HEK293 (cell line): ENCODE data around the gene SYN1.

Experiments
- KLF8 ChIP-seq: fragments of 450-650 bp; formaldehyde crosslinking; IDR thresholded peaks from 2 replicates; pipeline ENCODE4 v1.5.1; 2016; ENCODE audit warnings: missing biosample characterization, missing genetic modification characterization
- YY1 ChIP-seq: fragments of 450-650 bp; formaldehyde crosslinking; IDR thresholded peaks from 2 replicates; pipeline ENCODE4 v1.5.1; 2018; ENCODE audit warnings: missing biosample characterization, missing genetic modification characterization
- ZNF10 ChIP-seq: fragments of 450-650 bp; formaldehyde crosslinking; IDR thresholded peaks from 2 replicates; pipeline ENCODE4 v1.5.1; 2017; ENCODE audit warnings: missing biosample characterization, missing genetic modification characterization
- ZNF404 ChIP-seq: fragments of 450-650 bp; formaldehyde crosslinking; IDR thresholded peaks from 2 replicates; pipeline ENCODE4 v1.5.1; 2017; ENCODE audit warnings: missing biosample characterization, missing genetic modification characterization
- ZNF501 ChIP-seq: fragments of 450-650 bp; formaldehyde crosslinking; IDR thresholded peaks from 2 replicates; pipeline ENCODE4 v1.5.1; 2016; ENCODE audit warnings: missing biosample characterization, missing genetic modification characterization
- ZNF76 ChIP-seq: fragments of 450-650 bp; formaldehyde crosslinking; IDR thresholded peaks from 2 replicates; pipeline ENCODE4; 2016; ENCODE audit warnings: low read depth, missing biosample characterization, missing genetic modification characterization, borderline replicate concordance
- ZSCAN16 ChIP-seq: fragments of 450-650 bp; formaldehyde crosslinking; IDR thresholded peaks from 2 replicates; pipeline ENCODE4 v1.5.1; 2016; ENCODE audit warnings: missing biosample characterization, missing genetic modification characterization
- ZXDB ChIP-seq: fragments of 450-650 bp; formaldehyde crosslinking; IDR thresholded peaks from 2 replicates; pipeline ENCODE4 v1.5.1; 2016; ENCODE audit warnings: missing biosample characterization, missing genetic modification characterization
- TF ChIP-seq, protein P1 (sequence below): fragments of 450-650 bp; formaldehyde crosslinking; optimal IDR thresholded peaks from 2 replicates; pipeline ENCODE3; 2016; ENCODE audit warnings: missing biosample characterization, mild to moderate bottlenecking, missing genetic modification characterization
- TF ChIP-seq, protein P2 (sequence below): fragments of 450-650 bp; formaldehyde crosslinking; IDR thresholded peaks from 2 replicates; pipeline ENCODE4 v1.5.1; 2016; ENCODE audit warnings: missing biosample characterization, missing genetic modification characterization
- TF ChIP-seq, protein P3 (sequence below): sonication (generic); formaldehyde crosslinking; IDR thresholded peaks from 2 replicates; pipeline ENCODE4 v1.8.1; 2022; ENCODE audit warnings: mild to moderate bottlenecking, moderate library complexity, missing genetic modification reagents
- TF ChIP-seq, protein P4 (sequence below): fragments of 450-650 bp; formaldehyde crosslinking; IDR thresholded peaks from 2 replicates; pipeline ENCODE4 v1.5.1; 2016; ENCODE audit warnings: missing biosample characterization, missing genetic modification characterization
- TF ChIP-seq, protein P5 (sequence below): fragments of 450-650 bp; formaldehyde crosslinking; IDR thresholded peaks from 2 replicates; pipeline ENCODE4 v1.5.1; 2016; ENCODE audit warnings: missing biosample characterization, missing genetic modification characterization
- TF ChIP-seq, protein P6 (sequence below): fragments of 450-650 bp; formaldehyde crosslinking; IDR thresholded peaks from 2 replicates; pipeline ENCODE4 v1.5.1; 2016; ENCODE audit warnings: missing biosample characterization, missing genetic modification characterization, borderline replicate concordance
- TF ChIP-seq, protein P7 (sequence below): fragments of 450-650 bp; formaldehyde crosslinking; IDR thresholded peaks from 2 replicates; pipeline ENCODE4 v1.5.1; 2016; ENCODE audit warnings: missing biosample characterization, missing genetic modification characterization
- TF ChIP-seq, protein P8 (sequence below): fragments of 450-650 bp; formaldehyde crosslinking; IDR thresholded peaks from 2 replicates; pipeline ENCODE4 v1.5.1; 2016; ENCODE audit warnings: missing biosample characterization, missing genetic modification characterization

SYN1 gene

DNA sequence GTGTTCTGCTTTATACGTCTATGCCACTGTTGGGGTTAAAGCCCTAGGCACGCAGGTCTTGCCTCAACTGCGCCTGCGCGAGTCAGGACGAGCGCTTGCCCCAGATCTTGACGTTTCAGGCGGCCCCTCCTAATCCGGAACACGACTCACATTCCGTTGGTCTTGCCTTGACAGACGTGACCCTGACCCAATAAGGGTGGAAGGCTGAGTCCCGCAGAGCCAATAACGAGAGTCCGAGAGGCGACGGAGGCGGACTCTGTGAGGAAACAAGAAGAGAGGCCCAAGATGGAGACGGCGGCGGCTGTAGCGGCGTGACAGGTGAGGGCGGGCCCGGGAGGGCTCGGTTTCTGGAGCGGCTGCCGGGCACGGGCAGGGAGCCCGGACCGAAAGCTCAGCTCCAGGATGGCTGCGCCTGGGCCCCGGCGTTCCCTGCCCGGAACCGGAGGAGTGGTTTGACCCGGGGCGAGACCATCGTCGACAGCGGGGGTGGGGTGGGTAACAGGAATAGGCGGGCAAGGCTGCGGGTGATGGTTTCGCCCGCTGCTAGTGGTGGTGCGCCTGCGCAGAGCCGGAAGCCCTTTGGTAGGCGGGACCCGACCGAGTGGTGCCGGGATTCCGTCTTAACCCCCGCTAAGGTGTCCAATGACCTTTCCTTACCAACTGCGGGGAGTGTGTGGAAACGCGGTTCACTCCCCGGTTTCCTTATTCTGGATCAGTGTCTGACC lies 58.6 kb downstream of the SYN1 start, which contains the start of gene ARAF (continued):
- TF ChIP-seq, protein P1, sequence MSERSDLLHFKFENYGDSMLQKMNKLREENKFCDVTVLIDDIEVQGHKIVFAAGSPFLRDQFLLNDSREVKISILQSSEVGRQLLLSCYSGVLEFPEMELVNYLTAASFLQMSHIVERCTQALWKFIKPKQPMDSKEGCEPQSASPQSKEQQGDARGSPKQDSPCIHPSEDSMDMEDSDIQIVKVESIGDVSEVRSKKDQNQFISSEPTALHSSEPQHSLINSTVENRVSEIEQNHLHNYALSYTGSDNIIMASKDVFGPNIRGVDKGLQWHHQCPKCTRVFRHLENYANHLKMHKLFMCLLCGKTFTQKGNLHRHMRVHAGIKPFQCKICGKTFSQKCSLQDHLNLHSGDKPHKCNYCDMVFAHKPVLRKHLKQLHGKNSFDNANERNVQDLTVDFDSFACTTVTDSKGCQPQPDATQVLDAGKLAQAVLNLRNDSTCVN (tag by site-specific recombination) = peak; percentile 53
- peak; percentile 86 for TF ChIP-seq KLF8 (tag by site-specific recombination)
- peak; percentile 80 for TF ChIP-seq ZNF501 (tag by site-specific recombination)
- peak; percentile 68; the same call in 1 of the 2 replicates for TF ChIP-seq ZNF10 (tag by site-specific recombination)
- TF ChIP-seq, protein P2, sequence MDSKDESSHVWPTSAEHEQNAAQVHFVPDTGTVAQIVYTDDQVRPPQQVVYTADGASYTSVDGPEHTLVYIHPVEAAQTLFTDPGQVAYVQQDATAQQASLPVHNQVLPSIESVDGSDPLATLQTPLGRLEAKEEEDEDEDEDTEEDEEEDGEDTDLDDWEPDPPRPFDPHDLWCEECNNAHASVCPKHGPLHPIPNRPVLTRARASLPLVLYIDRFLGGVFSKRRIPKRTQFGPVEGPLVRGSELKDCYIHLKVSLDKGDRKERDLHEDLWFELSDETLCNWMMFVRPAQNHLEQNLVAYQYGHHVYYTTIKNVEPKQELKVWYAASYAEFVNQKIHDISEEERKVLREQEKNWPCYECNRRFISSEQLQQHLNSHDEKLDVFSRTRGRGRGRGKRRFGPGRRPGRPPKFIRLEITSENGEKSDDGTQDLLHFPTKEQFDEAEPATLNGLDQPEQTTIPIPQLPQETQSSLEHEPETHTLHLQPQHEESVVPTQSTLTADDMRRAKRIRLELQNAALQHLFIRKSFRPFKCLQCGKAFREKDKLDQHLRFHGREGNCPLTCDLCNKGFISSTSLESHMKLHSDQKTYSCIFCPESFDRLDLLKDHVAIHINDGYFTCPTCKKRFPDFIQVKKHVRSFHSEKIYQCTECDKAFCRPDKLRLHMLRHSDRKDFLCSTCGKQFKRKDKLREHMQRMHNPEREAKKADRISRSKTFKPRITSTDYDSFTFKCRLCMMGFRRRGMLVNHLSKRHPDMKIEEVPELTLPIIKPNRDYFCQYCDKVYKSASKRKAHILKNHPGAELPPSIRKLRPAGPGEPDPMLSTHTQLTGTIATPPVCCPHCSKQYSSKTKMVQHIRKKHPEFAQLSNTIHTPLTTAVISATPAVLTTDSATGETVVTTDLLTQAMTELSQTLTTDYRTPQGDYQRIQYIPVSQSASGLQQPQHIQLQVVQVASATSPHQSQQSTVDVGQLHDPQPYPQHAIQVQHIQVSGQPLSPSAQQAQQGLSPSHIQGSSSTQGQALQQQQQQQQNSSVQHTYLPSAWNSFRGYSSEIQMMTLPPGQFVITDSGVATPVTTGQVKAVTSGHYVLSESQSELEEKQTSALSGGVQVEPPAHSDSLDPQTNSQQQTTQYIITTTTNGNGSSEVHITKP = peak; percentile 100
- TF ChIP-seq, protein P3, sequence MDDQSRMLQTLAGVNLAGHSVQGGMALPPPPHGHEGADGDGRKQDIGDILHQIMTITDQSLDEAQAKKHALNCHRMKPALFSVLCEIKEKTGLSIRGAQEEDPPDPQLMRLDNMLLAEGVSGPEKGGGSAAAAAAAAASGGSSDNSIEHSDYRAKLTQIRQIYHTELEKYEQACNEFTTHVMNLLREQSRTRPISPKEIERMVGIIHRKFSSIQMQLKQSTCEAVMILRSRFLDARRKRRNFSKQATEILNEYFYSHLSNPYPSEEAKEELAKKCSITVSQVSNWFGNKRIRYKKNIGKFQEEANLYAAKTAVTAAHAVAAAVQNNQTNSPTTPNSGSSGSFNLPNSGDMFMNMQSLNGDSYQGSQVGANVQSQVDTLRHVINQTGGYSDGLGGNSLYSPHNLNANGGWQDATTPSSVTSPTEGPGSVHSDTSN (CRISPR knock-in tag) = peak; percentile 93
- TF ChIP-seq ZSCAN16 = no peak
- TF ChIP-seq, protein P4, sequence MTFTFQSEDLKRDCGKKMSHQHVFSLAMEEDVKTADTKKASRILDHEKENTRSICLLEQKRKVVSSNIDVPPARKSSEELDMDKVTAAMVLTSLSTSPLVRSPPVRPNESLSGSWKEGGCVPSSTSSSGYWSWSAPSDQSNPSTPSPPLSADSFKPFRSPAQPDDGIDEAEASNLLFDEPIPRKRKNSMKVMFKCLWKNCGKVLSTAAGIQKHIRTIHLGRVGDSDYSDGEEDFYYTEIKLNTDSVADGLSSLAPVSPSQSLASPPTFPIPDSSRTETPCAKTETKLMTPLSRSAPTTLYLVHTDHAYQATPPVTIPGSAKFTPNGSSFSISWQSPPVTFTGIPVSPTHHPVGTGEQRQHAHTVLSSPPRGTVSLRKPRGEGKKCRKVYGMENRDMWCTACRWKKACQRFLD (tag by site-specific recombination) = no peak
- TF ChIP-seq, protein P5, sequence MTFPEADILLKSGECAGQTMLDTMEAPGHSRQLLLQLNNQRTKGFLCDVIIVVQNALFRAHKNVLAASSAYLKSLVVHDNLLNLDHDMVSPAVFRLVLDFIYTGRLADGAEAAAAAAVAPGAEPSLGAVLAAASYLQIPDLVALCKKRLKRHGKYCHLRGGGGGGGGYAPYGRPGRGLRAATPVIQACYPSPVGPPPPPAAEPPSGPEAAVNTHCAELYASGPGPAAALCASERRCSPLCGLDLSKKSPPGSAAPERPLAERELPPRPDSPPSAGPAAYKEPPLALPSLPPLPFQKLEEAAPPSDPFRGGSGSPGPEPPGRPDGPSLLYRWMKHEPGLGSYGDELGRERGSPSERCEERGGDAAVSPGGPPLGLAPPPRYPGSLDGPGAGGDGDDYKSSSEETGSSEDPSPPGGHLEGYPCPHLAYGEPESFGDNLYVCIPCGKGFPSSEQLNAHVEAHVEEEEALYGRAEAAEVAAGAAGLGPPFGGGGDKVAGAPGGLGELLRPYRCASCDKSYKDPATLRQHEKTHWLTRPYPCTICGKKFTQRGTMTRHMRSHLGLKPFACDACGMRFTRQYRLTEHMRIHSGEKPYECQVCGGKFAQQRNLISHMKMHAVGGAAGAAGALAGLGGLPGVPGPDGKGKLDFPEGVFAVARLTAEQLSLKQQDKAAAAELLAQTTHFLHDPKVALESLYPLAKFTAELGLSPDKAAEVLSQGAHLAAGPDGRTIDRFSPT (tag by site-specific recombination) = peak; percentile 98
- TF ChIP-seq, protein P6, sequence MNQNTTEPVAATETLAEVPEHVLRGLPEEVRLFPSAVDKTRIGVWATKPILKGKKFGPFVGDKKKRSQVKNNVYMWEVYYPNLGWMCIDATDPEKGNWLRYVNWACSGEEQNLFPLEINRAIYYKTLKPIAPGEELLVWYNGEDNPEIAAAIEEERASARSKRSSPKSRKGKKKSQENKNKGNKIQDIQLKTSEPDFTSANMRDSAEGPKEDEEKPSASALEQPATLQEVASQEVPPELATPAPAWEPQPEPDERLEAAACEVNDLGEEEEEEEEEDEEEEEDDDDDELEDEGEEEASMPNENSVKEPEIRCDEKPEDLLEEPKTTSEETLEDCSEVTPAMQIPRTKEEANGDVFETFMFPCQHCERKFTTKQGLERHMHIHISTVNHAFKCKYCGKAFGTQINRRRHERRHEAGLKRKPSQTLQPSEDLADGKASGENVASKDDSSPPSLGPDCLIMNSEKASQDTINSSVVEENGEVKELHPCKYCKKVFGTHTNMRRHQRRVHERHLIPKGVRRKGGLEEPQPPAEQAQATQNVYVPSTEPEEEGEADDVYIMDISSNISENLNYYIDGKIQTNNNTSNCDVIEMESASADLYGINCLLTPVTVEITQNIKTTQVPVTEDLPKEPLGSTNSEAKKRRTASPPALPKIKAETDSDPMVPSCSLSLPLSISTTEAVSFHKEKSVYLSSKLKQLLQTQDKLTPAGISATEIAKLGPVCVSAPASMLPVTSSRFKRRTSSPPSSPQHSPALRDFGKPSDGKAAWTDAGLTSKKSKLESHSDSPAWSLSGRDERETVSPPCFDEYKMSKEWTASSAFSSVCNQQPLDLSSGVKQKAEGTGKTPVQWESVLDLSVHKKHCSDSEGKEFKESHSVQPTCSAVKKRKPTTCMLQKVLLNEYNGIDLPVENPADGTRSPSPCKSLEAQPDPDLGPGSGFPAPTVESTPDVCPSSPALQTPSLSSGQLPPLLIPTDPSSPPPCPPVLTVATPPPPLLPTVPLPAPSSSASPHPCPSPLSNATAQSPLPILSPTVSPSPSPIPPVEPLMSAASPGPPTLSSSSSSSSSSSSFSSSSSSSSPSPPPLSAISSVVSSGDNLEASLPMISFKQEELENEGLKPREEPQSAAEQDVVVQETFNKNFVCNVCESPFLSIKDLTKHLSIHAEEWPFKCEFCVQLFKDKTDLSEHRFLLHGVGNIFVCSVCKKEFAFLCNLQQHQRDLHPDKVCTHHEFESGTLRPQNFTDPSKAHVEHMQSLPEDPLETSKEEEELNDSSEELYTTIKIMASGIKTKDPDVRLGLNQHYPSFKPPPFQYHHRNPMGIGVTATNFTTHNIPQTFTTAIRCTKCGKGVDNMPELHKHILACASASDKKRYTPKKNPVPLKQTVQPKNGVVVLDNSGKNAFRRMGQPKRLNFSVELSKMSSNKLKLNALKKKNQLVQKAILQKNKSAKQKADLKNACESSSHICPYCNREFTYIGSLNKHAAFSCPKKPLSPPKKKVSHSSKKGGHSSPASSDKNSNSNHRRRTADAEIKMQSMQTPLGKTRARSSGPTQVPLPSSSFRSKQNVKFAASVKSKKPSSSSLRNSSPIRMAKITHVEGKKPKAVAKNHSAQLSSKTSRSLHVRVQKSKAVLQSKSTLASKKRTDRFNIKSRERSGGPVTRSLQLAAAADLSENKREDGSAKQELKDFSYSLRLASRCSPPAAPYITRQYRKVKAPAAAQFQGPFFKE = no peak
- TF ChIP-seq, protein P7, sequence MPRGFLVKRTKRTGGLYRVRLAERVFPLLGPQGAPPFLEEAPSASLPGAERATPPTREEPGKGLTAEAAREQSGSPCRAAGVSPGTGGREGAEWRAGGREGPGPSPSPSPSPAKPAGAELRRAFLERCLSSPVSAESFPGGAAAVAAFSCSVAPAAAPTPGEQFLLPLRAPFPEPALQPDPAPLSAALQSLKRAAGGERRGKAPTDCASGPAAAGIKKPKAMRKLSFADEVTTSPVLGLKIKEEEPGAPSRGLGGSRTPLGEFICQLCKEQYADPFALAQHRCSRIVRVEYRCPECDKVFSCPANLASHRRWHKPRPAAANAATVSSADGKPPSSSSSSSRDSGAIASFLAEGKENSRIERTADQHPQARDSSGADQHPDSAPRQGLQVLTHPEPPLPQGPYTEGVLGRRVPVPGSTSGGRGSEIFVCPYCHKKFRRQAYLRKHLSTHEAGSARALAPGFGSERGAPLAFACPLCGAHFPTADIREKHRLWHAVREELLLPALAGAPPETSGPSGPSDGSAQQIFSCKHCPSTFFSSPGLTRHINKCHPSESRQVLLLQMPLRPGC (tag by site-specific recombination) = peak; percentile 99
- TF ChIP-seq ZNF76 (tag by site-specific recombination) = peak; percentile 72; the same call in 1 of the 2 replicates
- TF ChIP-seq, protein P8, sequence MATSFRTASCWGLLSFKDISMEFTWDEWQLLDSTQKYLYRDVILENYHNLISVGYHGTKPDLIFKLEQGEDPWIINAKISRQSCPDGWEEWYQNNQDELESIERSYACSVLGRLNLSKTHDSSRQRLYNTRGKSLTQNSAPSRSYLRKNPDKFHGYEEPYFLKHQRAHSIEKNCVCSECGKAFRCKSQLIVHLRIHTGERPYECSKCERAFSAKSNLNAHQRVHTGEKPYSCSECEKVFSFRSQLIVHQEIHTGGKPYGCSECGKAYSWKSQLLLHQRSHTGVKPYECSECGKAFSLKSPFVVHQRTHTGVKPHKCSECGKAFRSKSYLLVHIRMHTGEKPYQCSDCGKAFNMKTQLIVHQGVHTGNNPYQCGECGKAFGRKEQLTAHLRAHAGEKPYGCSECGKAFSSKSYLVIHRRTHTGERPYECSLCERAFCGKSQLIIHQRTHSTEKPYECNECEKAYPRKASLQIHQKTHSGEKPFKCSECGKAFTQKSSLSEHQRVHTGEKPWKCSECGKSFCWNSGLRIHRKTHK (tag by site-specific recombination) = no peak
- peak; percentile 79 for TF ChIP-seq ZXDB (tag by site-specific recombination)
- peak; percentile 83 for TF ChIP-seq YY1
- no peak for TF ChIP-seq ZNF404 (tag by site-specific recombination)
